ENCODE results near the gene KCNIP4.

Gene KCNIP4

GRCh38 chr4:21454201-21454600, 494.4 kb downstream of the KCNIP4 start:
- no peaks in the 10 kb centered on the region for H3K9me2 ChIP-seq (replicated peaks; ENCODE audit: low read depth, low read length)
- no peak overlapping the region for H3K4me2 ChIP-seq (ENCODE audit: low read depth, low read length, poor library complexity, severe bottlenecking)
- H3F3A ChIP-seq (ENCODE audit: low read depth), result no peaks in the 10 kb centered on the region
- no peaks in the 10 kb centered on the region for H4K20me1 ChIP-seq (ENCODE audit: insufficient read depth, low read length, poor library complexity, severe bottlenecking)
- no peaks in the 10 kb centered on the region for H3K79me2 ChIP-seq (ENCODE audit: insufficient read depth, low read length)
- no peak overlapping the region for H3K9ac ChIP-seq (ENCODE audit: low read depth, low read length, poor library complexity, severe bottlenecking)
- H3K27me3 ChIP-seq (ENCODE audit: insufficient read depth, low read length, poor library complexity, severe bottlenecking), result no peaks in the 10 kb centered on the region
- H3K36me3 ChIP-seq (ENCODE audit: insufficient read depth, low read length), result no peaks in the 10 kb centered on the region
- H3K4me3 ChIP-seq (ENCODE audit: low read length, poor library complexity, severe bottlenecking), result no peak overlapping the region
- TF ChIP-seq CTCF (conservative IDR thresholded peaks at IDR 0.05; ENCODE audit: low read length), result no peak
- no peak for TF ChIP-seq EZH2phosphoT487 (IDR thresholded peaks at IDR 0.05; ENCODE audit: borderline replicate concordance)
- H3K4me1 ChIP-seq (ENCODE audit: insufficient read depth, low read length, poor library complexity, severe bottlenecking), result no peaks in the 10 kb centered on the region
- no peak overlapping the region for H2AFZ ChIP-seq (ENCODE audit: low read length)
- H3K9me3 ChIP-seq (ENCODE audit: insufficient read depth, low read depth, low read length), result no peaks in the 10 kb centered on the region

GRCh38 chr4:21452931-21453330, 495.6 kb downstream of the KCNIP4 start:
- TF ChIP-seq CTCF (conservative IDR thresholded peaks at IDR 0.05; ENCODE audit: low read length) (no peak), EZH2phosphoT487 (IDR thresholded peaks at IDR 0.05; ENCODE audit: borderline replicate concordance) (no peak)
- Histone ChIP-seq H3K27me3 (ENCODE audit: insufficient read depth, low read length, poor library complexity, severe bottlenecking) (no peaks in the 10 kb centered on the region), H3K79me2 (ENCODE audit: insufficient read depth, low read length) (no peaks in the 10 kb centered on the region), H2AFZ (ENCODE audit: low read length) (no peak overlapping the region), H3K9me3 (ENCODE audit: insufficient read depth, low read depth, low read length) (no peaks in the 10 kb centered on the region), H4K20me1 (ENCODE audit: insufficient read depth, low read length, poor library complexity, severe bottlenecking) (no peaks in the 10 kb centered on the region), H3K4me2 (ENCODE audit: low read depth, low read length, poor library complexity, severe bottlenecking) (no peak overlapping the region), H3K4me3 (ENCODE audit: low read length, poor library complexity, severe bottlenecking) (no peak overlapping the region), H3K9me2 (replicated peaks; ENCODE audit: low read depth, low read length) (no peaks in the 10 kb centered on the region), H3K9ac (ENCODE audit: low read depth, low read length, poor library complexity, severe bottlenecking) (no peak overlapping the region), H3K4me1 (ENCODE audit: insufficient read depth, low read length, poor library complexity, severe bottlenecking) (no peaks in the 10 kb centered on the region), H3K36me3 (ENCODE audit: insufficient read depth, low read length) (no peaks in the 10 kb centered on the region), H3F3A (ENCODE audit: low read depth) (no peaks in the 10 kb centered on the region)

GRCh38 chr4:21451032-21451431, 497.5 kb downstream of the KCNIP4 start:
- H3K9me3 ChIP-seq (ENCODE audit: insufficient read depth, low read depth, low read length), result no peaks in the 10 kb centered on the region
- no peak overlapping the region for H3K4me2 ChIP-seq (ENCODE audit: low read depth, low read length, poor library complexity, severe bottlenecking)
- no peaks in the 10 kb centered on the region for H3K27me3 ChIP-seq (ENCODE audit: insufficient read depth, low read length, poor library complexity, severe bottlenecking)
- no peak overlapping the region for H2AFZ ChIP-seq (ENCODE audit: low read length)
- H3K9ac ChIP-seq (ENCODE audit: low read depth, low read length, poor library complexity, severe bottlenecking), result no peak overlapping the region
- TF ChIP-seq EZH2phosphoT487 (IDR thresholded peaks at IDR 0.05; ENCODE audit: borderline replicate concordance), result no peak
- no peaks in the 10 kb centered on the region for H3K9me2 ChIP-seq (replicated peaks; ENCODE audit: low read depth, low read length)
- no peaks in the 10 kb centered on the region for H3K4me1 ChIP-seq (ENCODE audit: insufficient read depth, low read length, poor library complexity, severe bottlenecking)
- no peaks in the 10 kb centered on the region for H3K79me2 ChIP-seq (ENCODE audit: insufficient read depth, low read length)
- H3K4me3 ChIP-seq (ENCODE audit: low read length, poor library complexity, severe bottlenecking), result no peak overlapping the region
- no peaks in the 10 kb centered on the region for H4K20me1 ChIP-seq (ENCODE audit: insufficient read depth, low read length, poor library complexity, severe bottlenecking)
- H3F3A ChIP-seq (ENCODE audit: low read depth), result no peaks in the 10 kb centered on the region
- H3K36me3 ChIP-seq (ENCODE audit: insufficient read depth, low read length), result no peaks in the 10 kb centered on the region

- Histone ChIP-seq H3K4me1 (ENCODE audit: insufficient read depth, low read length, poor library complexity, severe bottlenecking) (no peaks in the 10 kb centered on the region), H2AFZ (ENCODE audit: low read length) (no peak overlapping the region), H3K4me3 (ENCODE audit: low read length, poor library complexity, severe bottlenecking) (no peak overlapping the region), H4K20me1 (ENCODE audit: insufficient read depth, low read length, poor library complexity, severe bottlenecking) (no peaks in the 10 kb centered on the region), H3K4me2 (ENCODE audit: low read depth, low read length, poor library complexity, severe bottlenecking) (no peak overlapping the region), H3K9me3 (ENCODE audit: insufficient read depth, low read depth, low read length) (no peaks in the 10 kb centered on the region), H3K79me2 (ENCODE audit: insufficient read depth, low read length) (no peaks in the 10 kb centered on the region), H3F3A (ENCODE audit: low read depth) (no peaks in the 10 kb centered on the region), H3K9ac (ENCODE audit: low read depth, low read length, poor library complexity, severe bottlenecking) (no peak overlapping the region), H3K9me2 (replicated peaks; ENCODE audit: low read depth, low read length) (no peaks in the 10 kb centered on the region), H3K27me3 (ENCODE audit: insufficient read depth, low read length, poor library complexity, severe bottlenecking) (no peaks in the 10 kb centered on the region), H3K36me3 (ENCODE audit: insufficient read depth, low read length) (no peaks in the 10 kb centered on the region)
- no peak for TF ChIP-seq EZH2phosphoT487 (IDR thresholded peaks at IDR 0.05; ENCODE audit: borderline replicate concordance)
- no peak for TF ChIP-seq CTCF (conservative IDR thresholded peaks at IDR 0.05; ENCODE audit: low read length)
Observed at GRCh38 chr4:21450331-21450730, 498.2 kb downstream of the KCNIP4 start.
